SIG-M5 treated with dmso at 0.1 percent for 504 hours (cell line): ENCODE data around the gene PMPCA.

Experiments
- DNase-seq: peaks from one replicate; lab custom pipeline; 2025; ENCODE audit not compliant: unreplicated experiment; lab: John Stamatoyannopoulos, UW

Gene PMPCA

DNA sequence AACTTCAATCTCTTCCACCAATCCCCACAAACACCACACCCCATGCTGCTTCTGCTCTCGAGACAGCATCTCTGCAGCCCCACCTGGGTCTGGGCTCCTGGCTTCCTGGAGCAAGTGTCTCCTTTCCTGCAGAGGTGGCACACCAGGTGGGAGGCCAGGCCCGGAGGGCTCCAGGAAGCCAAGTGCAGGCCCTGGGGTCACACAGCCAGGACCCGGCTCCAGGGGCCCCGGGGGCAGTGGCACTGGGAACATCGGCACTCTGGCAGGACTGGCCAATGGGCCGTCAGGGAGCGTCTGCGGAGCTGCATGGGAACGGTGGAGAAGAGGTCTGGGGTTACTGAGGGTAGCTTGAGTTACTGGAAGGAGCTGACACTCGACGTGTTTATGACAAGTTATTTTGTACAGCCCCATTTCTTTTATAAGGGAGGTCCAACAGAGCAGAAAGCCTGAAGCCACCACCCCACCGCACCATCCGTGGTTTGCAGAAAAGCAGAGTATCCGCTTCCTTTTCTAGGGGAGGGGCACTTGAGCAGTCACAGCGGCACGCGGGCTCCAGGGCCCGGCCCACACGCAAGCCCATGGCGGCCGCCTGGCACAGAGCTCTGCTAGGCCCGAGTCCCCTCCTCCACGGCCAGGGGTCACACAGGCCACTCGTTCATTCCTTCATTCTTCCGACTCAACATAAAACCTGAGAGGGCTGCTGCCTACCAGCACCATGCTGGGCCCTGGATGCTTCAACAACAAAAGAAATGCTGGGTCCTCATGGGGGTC, 43.8 kb downstream of the PMPCA start:
- DNase-seq, result no peak

DNA sequence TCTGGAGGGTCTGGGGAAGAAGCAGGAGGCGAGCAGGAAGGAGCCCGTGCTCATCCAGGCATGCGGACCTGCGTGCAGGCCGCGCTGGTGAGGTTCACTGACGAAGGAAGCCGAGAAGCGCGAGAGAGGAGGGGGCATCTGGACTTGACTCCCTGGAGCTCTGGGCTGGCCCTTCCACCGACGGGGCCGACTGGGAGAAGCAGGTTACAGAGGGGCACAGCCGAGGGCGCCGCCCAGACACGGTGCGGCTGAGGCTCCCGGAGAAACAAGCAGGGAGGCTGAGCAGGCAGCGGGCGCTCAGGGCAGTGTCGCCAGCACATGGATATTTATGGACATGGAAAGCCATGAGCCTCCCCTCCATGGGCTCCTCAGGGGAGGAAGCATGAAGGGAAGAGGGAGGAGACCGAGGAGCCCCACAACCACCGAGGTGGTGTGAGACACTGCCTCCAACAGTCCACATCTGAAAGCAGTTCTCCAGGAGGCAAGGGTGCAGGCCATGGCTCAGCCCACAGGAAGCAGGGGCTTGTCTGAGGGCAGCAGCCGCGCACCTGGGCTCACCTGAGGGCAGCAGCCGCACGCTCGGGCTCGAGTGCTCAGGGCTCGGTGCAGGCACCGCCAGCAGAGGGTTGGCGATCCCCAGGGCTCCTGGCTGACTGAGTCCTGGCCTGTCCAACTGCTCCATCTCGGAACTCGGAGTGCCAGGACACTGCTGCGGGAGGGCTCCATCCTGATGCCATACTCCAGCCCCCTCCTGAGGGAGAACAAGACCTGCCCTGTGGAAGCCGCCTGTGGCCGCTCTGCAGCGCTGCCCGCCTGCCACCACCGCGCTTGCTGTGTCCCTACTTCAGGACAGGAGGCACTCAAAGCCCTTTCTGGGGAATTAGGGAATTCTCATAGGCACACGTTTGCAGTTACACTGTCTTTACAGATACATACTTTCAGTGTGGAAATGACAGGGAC, 44.9 kb downstream of the PMPCA start:
- DNase-seq, result no peak

DNA sequence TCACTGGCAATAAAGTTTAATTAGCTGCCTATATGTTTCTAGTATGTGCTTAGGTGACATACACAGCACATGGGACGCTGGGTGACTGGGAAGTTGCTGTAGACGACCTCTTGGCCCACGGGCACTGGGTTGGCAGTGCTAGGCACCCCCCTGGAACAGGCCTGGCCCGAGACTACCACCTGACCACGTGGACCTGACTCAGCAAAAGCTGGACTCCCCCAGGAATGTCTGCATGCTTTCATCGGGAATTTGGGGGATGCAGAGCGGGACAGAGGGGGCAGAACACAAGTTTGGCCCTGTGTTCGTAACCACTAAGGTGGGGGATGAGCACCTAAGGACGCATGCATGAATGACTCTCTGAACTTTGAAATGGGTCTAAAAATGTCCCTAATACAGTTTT, 45.8 kb downstream of the PMPCA start:
- DNase-seq, result no peak

GRCh38 chr9:136457326-136457725, 46.9 kb downstream of the PMPCA start:
- no peak for DNase-seq

- DNase-seq, result no peak
These were observed 49.0 kb downstream of the PMPCA start for GRCh38 chr9:136459425-136459824.

DNA sequence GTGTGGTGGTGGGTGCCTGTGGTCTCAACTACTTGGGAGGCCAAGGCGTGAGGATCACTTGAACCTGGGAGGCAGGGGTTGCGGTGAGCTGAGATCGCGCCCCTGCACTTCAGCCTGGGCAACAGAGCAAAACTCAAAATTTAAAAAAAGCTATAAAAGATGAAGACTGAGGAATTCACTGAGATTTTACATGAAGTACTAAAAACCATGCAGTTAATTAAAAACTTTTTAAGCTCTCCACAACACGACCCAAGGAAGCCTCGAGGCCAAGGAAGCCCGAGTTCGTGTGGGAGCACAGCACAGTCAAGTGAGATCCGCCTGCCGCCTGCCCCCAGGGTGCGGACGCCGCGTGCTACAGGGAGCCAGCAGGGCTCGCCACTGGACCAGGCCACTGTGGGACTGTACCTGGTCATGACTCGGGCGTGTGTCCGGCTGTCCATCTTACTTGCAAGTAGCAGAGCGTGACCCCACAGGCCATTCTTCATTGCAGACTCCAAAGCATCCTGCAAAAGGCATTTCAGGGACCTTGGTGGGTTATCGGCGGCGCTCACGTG, 50.4 kb downstream of the PMPCA start:
- DNase-seq, result no peak

GRCh38 chr9:136462664-136463063, 52.2 kb downstream of the PMPCA start:
- no peak for DNase-seq

DNA sequence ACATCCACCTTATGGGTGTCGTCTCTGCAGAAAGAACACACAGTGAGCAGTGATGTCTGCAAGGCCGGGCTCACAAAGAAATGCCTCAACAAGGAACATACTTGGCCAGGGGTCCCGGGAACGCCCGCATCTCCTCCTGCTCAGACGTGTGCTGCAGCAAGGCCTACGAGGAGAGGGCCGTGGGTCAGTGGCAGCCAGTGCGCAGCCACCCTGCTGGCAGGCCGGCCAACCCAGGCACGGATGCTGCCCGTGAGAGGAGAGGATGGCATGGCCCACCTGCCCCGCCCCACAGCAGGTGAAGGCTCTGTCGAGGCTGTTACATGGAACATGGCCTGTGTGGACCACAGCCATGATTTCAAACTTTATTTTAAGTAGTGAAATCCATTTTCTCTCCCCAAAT, 53.1 kb downstream of the PMPCA start:
- DNase-seq, result no peak

GRCh38 chr9:136464241-136464640, 53.8 kb downstream of the PMPCA start:
- DNase-seq, result no peak

DNA sequence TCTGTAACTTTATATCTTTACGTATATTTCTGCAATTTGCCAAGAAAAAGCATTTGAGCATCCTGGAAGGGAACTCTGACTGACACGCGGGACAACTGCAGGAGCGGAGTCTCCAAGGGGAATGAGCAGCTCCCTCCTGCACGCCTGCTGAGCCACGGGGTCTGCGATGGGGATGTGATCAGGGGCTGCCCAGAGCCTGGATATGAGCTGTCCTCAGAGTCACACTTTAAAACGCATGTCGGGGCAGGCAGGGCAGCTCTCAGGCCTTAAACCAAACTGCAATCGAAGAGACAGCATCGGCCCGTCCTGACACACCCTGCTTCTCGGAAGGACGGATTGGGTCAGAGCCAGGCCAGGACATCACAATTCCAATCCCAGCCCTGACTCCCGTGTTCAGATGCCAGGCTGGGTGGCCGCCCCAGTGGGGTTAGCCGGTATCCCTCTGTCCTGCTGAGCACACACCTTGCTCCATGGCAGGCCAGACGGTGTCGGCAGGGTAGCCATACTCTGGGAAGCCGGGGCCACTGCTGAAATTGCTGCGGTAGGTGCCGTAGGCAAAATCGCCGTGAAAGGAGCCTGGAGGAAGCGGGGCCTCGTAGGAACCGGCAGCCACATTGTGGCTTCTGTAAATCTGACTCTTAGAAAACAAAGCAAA, 55.2 kb downstream of the PMPCA start:
- DNase-seq, result no peak

GRCh38 chr9:136466155-136466541, 55.7 kb downstream of the PMPCA start:
- DNase-seq, result no peak

- no peak for DNase-seq
These were observed 57.3 kb downstream of the PMPCA start for GRCh38 chr9:136467766-136468165.

GRCh38 chr9:136470356-136470755, 59.9 kb downstream of the PMPCA start:
- DNase-seq, result no peak

- no peak for DNase-seq
These were observed 60.5 kb downstream of the PMPCA start for GRCh38 chr9:136470792-136471469.

DNA sequence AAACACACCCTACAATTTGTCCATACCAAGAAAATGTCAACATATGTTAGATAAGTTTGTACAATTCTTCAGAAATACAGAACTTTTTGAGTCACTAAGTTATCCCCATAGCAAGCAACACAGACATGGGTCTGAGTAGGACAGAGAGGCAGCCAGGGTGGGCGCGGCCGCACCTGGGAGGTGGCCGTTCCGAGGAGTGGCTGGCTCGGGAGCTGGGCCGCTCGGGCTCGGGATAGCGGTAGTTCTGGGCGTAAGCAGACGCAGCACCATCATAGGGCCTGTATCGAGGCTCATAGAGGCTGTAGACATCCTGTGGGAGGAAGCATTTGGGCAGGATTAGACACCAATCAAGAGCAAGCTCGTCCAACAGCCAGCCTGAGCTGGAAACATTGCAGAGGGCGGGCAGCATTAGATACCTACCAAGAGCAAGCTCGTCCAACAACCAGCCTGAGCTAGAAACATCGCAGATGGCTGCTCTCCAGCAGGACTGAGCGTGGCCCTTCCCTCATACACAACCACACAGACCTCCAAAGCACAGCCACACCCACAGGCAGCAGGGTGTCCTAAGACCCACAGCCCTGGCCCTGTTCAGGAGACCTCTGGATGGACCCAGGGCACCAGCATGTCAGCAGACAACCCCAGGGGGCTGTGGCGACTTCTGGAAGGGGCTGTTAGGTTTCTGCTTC, 61.5 kb downstream of the PMPCA start:
- no peak for DNase-seq

- DNase-seq, result no peak
These were observed 62.3 kb downstream of the PMPCA start for GRCh38 chr9:136472640-136473353.

DNA sequence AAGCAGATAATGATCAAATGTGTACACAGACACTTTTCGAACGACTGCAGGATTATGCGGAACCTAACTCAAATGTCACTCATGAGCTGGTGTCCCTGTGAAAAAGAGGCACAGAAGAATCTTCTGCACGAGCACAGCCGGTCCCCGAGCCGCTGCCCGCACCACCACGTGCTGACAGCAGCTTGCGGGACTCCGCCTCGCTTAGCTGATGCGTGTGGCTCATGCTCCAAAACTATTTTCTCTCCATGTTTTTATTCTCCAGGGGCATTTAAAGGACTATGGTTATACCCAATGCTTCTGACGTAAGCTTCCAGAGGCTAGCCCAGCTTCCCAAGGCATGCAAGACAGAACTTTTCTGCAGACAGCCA, 62.9 kb downstream of the PMPCA start:
- DNase-seq, result no peak
